PC-3 (cell line): ENCODE results near the gene RBMS3.

Experiments used
- CTCF ChIP-seq: fragments of 300-600 bp; sonication (generic); conservative IDR thresholded peaks from 2 replicates; pipeline ENCODE4 v1.5.1; 2017; ENCODE audit warnings: antibody characterized with exemption, low read depth, mild to moderate bottlenecking, low read length
- EZH2 ChIP-seq: fragments of 300-600 bp; sonication (generic); IDR thresholded peaks from one replicate; pipeline ENCODE4 v1.6.1; 2017; ENCODE audit warnings: antibody characterized with exemption, mild to moderate bottlenecking, low read length; ENCODE audit not compliant: unreplicated experiment
- EZH2phosphoT487 ChIP-seq: fragments of 300-600 bp; sonication (generic); IDR thresholded peaks from 2 replicates; pipeline ENCODE4 v1.6.1; 2018; ENCODE audit warnings: mild to moderate bottlenecking, antibody characterized with exemption, low read length, borderline replicate concordance

- TF ChIP-seq CTCF, result no peak
- TF ChIP-seq EZH2phosphoT487, result no peak
- TF ChIP-seq EZH2, result no peak
Observed at GRCh38 chr3:29802057-29802456, 521.2 kb downstream of the RBMS3 start.
